HG03442 (cell line): ENCODE measurements around the gene SSPN.

Experiments
- ATAC-seq: cut with Tn5 transposase; IDR thresholded peaks from one replicate; pipeline ENCODE4 v1.9.1; 2021; ENCODE audit warnings: mild to moderate bottlenecking, moderate library complexity; ENCODE audit not compliant: unreplicated experiment

Gene SSPN

DNA sequence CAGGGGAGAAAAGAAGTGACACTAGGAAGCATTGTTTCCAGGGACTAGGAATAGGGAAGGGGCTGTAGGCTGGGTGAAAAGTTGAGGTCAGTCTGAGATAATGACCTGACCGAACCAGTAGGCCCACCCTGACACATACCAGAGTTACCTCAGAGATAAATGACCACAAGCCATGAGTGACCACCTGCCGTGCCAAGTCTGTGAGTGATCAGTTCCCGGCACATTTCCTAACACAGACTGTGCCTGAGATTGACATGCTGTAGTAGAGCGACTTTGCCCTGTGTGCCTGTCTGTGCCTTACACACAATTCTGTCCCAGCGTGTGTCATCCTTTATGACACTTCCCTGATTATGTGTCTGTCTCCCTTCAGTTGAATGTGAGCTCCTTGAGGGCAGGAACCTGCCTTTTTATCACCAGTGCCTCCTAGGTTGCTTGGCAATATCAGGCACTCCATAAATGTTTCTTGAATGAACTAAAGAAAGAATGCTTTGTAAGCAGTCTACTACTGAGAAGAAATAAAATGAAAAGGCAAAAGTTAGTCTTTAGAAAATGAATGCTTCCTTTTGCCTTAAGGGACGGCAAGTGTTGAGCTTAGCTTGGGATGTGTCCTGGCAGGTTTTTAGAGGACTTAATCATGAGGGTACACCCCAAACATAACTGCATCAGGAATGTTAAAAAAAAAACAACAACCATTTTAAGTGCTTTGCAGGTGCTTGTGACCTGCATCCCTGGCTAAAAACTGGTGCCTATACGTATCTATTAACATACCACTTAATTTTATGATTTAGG is 9.6 kb upstream of the SSPN start:
- ATAC-seq = no peak

DNA sequence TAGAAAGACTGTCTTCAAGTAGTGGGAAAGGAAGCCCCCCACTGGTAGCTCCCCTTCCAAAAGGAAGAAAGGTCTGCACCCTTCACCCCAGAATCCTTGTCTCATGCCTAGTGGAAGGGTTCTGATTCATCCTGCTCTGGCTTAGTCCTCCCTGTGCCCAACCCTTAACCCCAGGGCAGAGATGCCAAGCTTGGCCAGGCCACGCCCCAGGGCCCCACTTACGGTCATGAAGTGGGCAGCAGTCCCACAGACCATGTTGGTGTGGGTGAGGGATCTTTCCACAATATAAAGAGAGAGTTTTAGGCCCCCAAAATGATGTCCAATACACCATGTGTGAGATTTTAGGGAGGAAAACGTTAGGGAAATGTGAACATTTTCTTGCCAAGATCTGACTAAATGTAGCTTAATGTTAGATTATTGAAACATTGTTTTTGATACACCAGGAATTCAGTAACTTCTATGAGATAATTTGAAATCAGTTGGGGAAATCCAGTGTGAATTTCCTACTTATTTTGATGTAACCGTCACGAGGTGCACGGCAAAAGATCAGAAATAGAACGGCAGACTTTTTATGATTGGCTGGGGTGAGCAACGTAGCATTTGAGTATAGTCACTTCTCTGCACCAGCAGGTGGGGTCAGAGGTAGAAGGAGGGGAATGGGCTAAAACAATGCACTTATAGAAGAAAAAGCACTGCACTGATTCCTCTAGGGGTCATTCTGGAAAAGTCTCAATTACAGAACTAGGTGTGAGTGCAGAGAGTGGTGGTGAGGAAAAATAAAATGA is 8.2 kb upstream of the SSPN start:
- no peak for ATAC-seq

DNA sequence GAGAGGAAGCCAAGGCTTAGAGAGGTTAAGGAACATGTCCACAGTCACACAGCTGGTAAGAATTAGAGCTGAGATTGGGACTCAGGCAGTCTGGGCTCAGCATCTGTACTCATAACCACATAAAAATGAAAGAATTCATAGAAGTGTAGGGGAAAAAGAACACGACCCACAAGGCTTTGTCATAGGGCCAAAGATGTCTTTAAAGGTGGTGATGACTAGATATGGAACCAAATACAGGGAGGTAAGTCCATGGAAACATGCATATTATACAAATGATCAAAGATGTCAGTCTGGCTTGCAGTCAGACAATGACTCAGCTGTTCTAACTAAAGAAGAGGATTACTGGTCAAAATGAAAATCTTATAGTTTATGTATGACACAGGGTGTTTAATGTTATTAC is 7.2 kb upstream of the SSPN start:
- ATAC-seq = no peak

DNA sequence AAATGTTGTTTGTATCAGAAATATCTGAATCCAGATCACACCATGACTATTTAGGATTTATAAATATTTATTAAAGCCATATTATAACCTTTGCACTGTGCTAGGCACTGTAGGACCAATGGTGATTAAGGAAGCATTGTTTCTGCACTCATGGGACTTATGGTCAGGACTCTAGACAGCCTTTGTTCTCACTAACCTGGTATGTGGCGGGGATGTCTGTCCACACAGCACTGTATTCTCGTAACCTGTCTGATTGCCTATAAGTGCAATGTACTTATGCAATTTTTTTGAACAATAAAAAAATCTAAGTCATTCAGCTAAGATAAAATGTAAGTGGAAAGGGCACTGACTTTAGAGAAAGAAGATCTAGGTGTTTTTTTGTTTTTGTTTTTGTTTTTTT is 6.7 kb upstream of the SSPN start:
- no peak for ATAC-seq

DNA sequence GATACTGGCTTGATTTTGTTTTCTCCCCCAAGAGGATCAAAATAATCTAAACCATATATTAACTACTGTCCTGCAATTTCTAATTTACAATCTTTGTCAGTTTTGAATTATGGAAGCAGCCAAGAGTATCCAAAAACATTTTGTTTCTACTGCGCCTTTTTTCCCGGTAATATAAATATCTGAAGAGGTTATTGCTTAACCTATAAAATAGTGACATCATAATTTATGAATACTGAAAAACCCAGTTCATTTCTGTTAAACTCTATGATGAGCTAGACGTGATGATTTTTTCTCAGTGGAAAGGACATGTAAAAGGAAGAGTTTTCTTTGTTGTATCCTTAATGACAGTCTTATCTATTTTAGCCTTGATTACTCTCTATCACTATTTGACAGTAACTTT is 3.2 kb upstream of the SSPN start:
- ATAC-seq = no peak

DNA sequence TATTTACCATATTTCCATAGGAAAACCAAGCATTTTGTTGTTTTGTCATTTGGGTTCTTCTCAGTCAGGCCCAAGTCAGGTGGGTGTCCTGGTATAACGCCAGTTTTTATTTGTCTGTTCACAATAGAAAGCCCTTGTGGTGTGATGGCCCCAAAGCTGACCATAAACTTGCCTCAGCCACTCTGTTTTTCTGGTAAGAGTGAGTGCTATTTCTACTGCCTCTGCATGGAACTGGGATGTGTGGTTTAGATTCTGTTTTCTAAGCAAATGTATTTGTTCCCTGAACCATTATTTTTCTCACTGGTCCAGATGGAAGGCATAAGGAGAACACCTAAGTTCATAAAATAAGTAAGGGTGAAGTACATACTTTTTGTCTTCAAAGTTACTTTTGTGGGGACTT is 1.8 kb upstream of the SSPN start:
- no peak for ATAC-seq

GRCh38 chr12:26195641-26196420 is 458 bp downstream of the SSPN start:
- ATAC-seq = peak; percentile 50

- no peak for ATAC-seq
These were observed 996 bp downstream of the SSPN start for GRCh38 chr12:26196421-26196716.

DNA sequence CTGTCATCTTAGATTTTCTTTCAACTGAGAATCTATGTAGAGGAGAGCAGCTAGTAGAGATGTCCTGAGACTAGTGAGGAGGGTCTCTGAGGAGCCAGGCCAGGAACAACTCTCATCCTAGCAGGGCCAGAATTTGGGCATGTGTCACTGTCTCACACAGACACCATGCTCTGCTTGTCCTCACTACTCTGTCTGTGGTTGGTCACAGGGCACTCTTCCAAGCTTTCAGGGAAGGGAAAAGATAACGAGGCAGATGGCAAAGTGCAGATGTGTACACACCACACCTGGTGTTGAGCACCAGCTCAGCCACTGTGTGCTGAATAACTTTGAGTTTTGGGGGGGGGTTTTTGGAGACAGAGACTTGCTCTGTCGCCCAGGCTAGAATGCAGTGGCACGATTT is 2.5 kb downstream of the SSPN start:
- ATAC-seq = no peak

DNA sequence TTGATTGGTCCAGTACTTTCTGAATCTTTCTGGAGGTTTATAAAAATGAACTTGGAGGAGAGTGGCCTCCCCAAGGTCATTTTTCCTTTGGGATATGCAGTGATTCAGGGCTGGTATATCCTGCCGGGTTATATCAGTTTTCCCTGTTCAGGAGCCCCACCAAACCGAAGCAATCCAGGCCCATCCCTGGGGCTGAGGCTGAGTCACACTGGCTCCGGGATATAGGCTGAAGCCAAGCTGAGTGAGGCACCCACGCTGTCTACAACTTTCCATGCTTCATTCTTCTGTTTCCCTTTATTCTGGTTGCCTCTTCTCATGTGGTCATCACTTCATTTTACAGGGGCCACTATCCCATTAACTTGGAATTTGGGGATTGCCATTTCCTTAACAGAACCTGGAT is 3.4 kb downstream of the SSPN start:
- no peak for ATAC-seq

- ATAC-seq = no peak
These were observed 7.9 kb downstream of the SSPN start for GRCh38 chr12:26203167-26203780.

- ATAC-seq = no peak
These were observed 9.4 kb downstream of the SSPN start for GRCh38 chr12:26204612-26205289.

- no peak for ATAC-seq
These were observed 9.9 kb downstream of the SSPN start for GRCh38 chr12:26205298-26205697.

DNA sequence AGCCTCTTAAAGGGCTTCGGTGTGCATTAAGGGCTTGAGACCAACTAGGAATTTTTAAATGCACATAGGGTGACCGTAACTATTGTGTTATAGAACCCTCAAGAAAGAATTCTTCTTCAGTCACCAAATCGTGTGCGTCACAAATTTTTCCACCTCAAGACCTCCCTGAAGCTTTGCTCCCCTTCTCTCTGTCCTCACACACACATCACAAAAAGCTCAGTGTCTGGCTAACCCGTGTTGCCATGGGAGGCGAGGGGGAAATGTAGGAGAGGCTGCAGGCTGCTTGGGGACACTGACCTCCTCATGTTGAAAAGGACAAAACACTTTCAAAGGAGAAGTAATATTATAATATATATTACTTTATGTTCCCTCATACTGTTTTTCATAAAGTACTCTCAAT is 10.6 kb downstream of the SSPN start:
- no peak for ATAC-seq

- ATAC-seq = no peak
These were observed 16.0 kb downstream of the SSPN start for GRCh38 chr12:26211331-26211730.

DNA sequence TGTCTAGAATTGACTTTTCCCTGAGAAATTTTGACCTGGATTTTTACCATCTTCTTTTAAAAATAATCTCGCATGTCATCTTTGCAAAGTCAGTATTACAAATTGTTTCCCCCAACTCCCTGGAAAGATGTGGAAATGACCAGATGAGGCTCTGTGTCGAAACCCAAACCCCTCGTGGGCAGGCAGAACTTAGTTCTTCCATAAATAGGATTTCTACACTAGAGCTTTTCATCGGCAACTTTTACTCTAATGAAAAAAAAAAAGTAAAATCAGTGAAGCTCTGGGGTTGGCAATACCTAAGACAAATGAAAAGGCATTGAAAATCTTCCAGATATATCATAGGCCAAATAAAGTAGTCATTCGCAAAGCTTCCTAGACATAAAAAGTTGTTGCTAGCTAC is 17.0 kb downstream of the SSPN start:
- ATAC-seq = no peak

DNA sequence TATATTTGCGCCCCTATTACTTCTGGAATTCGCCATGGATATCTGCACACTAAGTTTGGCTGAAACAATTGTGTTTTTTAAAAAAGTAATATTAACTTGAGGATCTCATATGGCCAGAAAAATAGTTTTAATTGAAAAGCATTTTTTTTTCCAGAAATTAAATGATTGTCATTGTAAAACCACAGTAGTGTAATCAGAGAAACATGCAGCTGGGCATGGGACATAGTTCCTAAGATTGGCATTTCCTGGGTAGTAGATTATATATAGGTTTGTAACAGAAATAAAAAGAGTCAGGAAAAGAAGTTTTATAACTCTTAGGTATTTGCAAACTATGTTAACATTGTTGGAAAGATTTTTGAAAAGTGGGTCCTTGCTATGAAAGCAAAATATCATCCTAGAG is 17.6 kb downstream of the SSPN start:
- ATAC-seq = no peak

DNA sequence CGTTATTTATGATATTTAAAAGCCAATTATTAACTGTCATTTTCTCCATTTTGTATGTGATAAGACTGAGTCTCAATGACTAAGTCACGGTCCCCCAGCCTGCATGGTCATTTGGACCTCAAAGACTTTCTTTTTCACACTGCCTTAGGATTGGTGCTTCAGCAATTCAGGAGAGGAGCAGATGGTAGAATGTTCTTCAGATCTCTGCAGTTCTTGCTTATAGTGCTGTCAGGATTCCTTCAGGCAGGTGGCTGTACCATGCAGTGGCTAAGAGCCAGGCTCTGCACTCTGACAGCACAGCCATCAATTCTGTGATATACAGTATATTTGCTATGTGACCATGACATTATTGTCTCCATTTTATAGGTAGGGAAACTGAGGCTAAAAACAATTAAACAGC is 18.7 kb downstream of the SSPN start:
- ATAC-seq = no peak

GRCh38 chr12:26219736-26220135 is 24.4 kb downstream of the SSPN start:
- ATAC-seq = no peak

DNA sequence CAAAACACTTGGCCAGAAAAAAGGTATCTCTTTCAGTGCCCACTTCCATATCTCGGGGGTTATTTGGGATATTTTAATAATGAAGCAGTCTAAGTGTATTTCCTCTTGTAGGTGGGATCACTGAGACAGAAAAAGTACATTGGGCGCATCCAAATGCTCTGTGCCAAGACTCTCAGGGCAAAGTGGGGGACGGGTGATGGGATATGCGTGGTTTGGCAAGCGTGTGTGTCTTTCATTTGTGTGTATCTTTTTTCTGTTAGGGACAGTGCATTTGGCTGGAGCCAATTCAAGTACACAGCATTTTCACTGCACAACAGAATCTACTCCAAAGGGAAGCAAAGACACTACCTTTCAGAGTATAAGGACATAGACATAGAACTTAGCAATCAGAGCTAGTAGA is 29.3 kb downstream of the SSPN start:
- no peak for ATAC-seq

GRCh38 chr12:26226122-26226521 is 30.7 kb downstream of the SSPN start:
- ATAC-seq = no peak
